Activated CD8-positive, alpha-beta T cell treated with anti-CD3 and anti-CD28 coated beads for 36 hours (primary cell): ENCODE results near the gene TVP23B. TPM values are rescaled to one million over a fixed set of nuclear protein-coding genes. Genes with fewer than 3 reads are reported as not detected.
"Not testable (repeated sequence)": the region's sequence is repeated elsewhere in the genome, so short reads cannot be mapped to it uniquely, and the experiment has no call there.

Source experiments
- ATAC-seq: fragments of 200-7000 bp; cut with Tn5 transposase; one replicate; pipeline ENCODE4 v1.10.0; 2021; ENCODE audit warnings: mild to moderate bottlenecking, moderate library complexity
- CTCF ChIA-PET: fragments of 350-600 bp; sonication (Branson Sonifier 250); formaldehyde crosslinking; loops from one replicate; lab custom pipeline; 2021; ENCODE audit warnings: antibody characterized with exemption; lab: Charles Lee
- POLR2A ChIA-PET: fragments of 350-600 bp; sonication (Branson Sonifier 250); formaldehyde crosslinking; loops from one replicate; lab custom pipeline; 2021; ENCODE audit warnings: antibody characterized with exemption; lab: Charles Lee
- DNase-seq: peaks from one replicate; pipeline ENCODE4 v3.0.0-alpha.2; 2020
- H3K27ac Mint-ChIP-seq: one replicate; pipeline ENCODE4 v1.8.0; 2021; ENCODE audit warnings: mild to moderate bottlenecking, mixed read lengths
- H3K27me3 Mint-ChIP-seq: one replicate; pipeline ENCODE4 v1.8.0; 2021; ENCODE audit warnings: mixed read lengths
- H3K36me3 Mint-ChIP-seq: one replicate; pipeline ENCODE4 v1.8.0; 2021; ENCODE audit warnings: low read depth, mixed read lengths
- H3K4me1 Mint-ChIP-seq: one replicate; pipeline ENCODE4 v1.8.0; 2021; ENCODE audit warnings: low read depth, mixed read lengths
- H3K4me3 Mint-ChIP-seq: one replicate; pipeline ENCODE4 v1.8.0; 2021; ENCODE audit warnings: mild to moderate bottlenecking, moderate library complexity, mixed read lengths
- H3K9me3 Mint-ChIP-seq: one replicate; pipeline ENCODE4 v1.8.0; 2021; ENCODE audit warnings: mixed read lengths
- intact Hi-C: fragments of 100-400 bp; cut with micrococcal nuclease; formaldehyde crosslinking; loops from one replicate; pipeline ENCODE4 v1.10.0; 2022
- total RNA-seq, 2 experiments: library from RNA; stranded (reverse); gene quantifications; one replicate each; pipeline ENCODE4 v1.2.3, GENCODE V29; 2021

Gene TVP23B
- total RNA-seq: 10 to 100 TPM; 26.8 to 27.8 TPM

DNA sequence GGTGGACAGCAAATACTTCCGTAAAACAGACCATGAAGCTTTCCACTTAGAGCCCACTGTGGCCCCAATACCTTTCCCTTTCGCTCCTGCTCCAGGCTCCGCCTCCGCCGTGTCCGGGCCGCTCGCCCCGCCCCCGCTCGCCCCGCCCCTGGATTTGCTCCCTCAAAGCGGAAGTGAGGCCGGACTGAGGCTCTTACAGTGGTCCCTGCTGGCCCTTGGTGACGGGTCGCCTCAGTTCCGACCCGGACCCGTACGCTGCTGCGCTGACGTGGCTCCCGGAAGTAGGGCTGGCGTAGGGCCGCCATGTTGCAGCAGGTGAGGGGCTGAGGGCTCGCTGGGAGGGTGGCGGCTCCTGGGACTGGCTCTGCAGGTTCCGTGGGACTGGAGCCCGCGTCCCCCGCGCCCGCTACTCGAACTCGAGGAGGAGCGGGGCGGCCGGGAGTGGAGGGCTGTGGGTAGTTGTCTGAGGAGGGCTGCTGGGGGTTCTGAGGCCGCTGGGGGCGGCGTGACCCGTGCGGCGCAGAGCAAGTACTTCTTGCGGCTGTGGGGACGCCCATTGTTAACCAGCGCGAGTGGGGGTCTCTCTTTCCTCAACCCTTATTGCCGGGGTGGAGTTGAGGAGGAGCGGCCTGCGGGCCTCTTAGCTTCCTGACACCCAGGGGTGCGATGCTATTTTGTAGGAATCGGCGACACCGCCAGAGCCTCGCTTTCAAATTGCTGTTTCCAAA lies at the start of gene TVP23B:
Gene TVP23B, plus strand, starts transcription at position 193 of the 728 bp plus-strand sequence. Its CDS starts 111 bp downstream, at position 304.
- peak within 1 kb of the TSS; percentile 79 for H3K4me3 Mint-ChIP-seq
- ATAC-seq (peak; percentile 97), DNase-seq (peak; percentile 99)
- H3K9me3 Mint-ChIP-seq, intact Hi-C loops, POLR2A ChIA-PET, CTCF ChIA-PET, H3K27me3 Mint-ChIP-seq: not testable (repeated sequence)
- H3K27ac Mint-ChIP-seq: peak within 1 kb of the TSS; percentile 94
- H3K36me3 Mint-ChIP-seq: peaks cover 11% of the 10 kb centered on the region
- H3K4me1 Mint-ChIP-seq: peaks cover 23% of the 10 kb centered on the region

DNA sequence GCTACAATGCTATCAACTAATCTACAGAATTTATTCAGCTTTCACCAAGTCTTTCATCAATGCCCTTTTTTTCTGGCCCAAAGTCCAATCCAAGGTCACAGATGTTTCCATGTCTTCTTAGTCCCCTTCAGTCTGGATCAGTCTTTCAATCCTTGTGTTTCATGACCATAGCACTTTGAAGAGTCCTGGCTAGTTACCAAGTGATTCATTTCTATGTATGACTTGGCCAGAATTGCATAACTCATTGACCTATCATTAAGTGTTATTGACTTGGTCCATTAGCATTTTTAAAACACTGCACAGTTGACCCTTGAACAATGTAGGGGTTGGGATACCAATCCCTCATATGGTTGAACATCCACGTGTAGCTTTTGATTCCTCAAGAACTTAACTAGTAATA lies 48.5 kb upstream of the TVP23B start:
- H3K36me3 Mint-ChIP-seq, H3K4me3 Mint-ChIP-seq, H3K27me3 Mint-ChIP-seq, DNase-seq, intact Hi-C loops, H3K9me3 Mint-ChIP-seq, H3K4me1 Mint-ChIP-seq, ATAC-seq, POLR2A ChIA-PET, CTCF ChIA-PET, H3K27ac Mint-ChIP-seq: not testable (repeated sequence)

DNA sequence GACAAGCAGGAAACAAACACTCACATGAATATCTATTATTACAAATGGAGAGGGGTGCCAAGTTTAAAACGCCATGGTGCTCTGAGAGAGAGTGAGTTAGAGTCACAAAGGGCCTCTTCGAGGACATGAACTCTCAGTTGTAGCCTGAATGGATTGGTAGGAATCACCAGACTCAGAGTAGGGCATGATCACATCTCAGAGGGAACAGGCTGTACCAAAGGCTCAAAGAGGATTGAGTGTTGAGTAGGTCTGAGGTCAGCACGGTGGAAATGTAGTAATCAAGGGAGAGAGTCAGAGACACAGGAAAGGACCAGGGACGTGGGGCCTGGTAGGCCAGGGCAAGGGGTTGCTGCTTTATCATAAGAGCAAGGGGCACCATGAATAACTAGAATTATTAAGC lies 47.6 kb upstream of the TVP23B start:
- POLR2A ChIA-PET, H3K9me3 Mint-ChIP-seq, CTCF ChIA-PET, H3K27me3 Mint-ChIP-seq, H3K4me3 Mint-ChIP-seq, H3K4me1 Mint-ChIP-seq, H3K36me3 Mint-ChIP-seq, intact Hi-C loops, DNase-seq, ATAC-seq: not testable (repeated sequence)
- H3K27ac Mint-ChIP-seq: peak overlapping the region; percentile 38

DNA sequence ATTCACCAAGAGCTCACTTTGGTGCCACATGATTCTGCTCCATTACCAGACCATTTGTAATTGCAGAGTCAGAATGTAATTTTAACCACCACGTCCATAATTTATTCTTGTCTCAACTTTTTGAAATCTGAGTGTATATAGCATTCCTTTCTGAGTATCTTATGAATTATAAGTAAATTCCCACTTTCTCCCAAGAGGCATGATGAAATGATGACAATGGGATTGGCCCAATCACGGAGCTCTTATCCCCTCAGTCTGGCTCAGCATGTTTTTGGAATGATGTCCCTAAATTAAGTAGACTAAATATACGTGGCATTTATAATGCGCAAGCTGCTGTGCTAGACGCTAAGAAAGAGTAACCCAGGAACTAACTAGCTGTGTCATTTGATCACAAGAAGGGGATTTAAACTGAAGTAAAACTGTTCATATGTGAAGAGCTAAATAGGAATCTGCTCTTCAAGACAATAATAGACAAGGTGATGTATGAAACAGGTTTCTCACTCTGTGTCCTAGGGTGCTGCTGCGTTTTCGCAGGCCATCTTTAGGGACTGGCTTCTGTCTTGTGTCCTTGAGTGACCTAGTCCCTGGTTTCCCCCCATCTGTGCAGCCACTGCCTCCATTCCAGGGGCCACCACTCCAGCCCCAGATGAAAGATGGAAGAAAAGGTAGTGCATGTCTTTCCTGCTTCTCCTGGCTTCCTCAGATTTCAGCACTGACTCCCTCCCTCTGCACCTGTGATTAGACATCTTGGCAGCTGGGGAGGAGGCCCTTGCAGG lies 41.2 kb upstream of the TVP23B start:
- intact Hi-C loops, H3K27me3 Mint-ChIP-seq, ATAC-seq, POLR2A ChIA-PET, H3K4me1 Mint-ChIP-seq, H3K9me3 Mint-ChIP-seq, H3K27ac Mint-ChIP-seq, CTCF ChIA-PET, DNase-seq, H3K36me3 Mint-ChIP-seq, H3K4me3 Mint-ChIP-seq: not testable (repeated sequence)

DNA sequence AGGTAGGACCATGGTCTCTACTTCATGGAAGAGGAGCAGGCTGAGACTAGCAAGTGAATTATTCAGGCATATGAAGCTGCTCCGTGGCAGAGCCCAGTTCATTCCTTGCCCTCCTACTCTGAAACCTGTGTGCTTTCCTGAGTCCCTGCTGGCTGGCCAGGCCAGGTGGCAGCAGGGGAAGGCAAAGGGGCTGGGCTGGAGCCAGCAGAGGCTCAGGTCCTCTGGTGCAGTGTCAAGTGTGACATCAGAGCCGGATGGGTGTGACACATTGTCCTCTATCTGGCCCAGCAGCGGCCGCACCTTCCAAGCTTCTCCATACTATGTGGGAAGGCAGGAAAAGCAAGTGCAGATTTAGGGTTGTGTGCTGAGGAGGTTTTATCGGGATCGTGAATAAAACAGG lies 39.8 kb upstream of the TVP23B start:
- POLR2A ChIA-PET, H3K27ac Mint-ChIP-seq, intact Hi-C loops, CTCF ChIA-PET, DNase-seq, H3K4me3 Mint-ChIP-seq, H3K36me3 Mint-ChIP-seq, H3K4me1 Mint-ChIP-seq, H3K9me3 Mint-ChIP-seq, H3K27me3 Mint-ChIP-seq, ATAC-seq: not testable (repeated sequence)

DNA sequence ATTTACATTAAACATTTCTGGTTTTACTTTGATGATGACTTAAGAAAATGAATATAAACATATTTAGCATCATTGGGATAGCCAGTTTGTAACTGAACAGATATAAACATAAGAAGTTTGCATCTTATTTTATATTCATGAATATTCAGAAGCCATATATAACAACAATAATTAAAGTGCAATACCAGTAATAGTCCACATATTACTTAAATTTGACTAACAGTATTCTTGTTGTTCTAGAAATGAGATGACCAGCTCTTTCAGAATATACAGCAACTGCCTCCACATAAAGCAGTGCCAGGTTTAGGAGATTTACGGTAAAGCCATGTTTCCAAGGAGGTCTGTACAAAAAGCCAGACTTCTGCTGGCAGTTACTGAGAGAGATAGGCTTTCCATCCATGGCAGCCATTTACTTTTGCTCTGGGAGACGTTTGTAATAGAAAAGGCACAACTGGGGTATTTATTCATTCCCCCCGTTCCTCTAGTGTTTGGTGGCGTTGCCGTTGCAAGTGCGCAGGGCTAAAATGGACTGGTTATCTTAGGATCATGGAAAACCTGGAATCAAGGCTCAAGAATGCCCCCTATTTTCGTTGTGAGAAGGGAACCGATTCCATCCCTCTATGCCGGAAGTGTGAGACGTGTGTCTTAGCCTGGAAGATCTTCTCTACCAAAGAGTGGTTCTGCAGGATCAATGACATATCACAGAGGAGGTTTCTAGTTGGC lies 37.1 kb upstream of the TVP23B start, which contains the start of gene FBXW10:
Gene FBXW10, plus strand, starts transcription at position 356 of the 723 bp plus-strand sequence. Its CDS starts 191 bp downstream, at position 547.
- H3K27me3 Mint-ChIP-seq, H3K9me3 Mint-ChIP-seq, H3K36me3 Mint-ChIP-seq, CTCF ChIA-PET, ATAC-seq, DNase-seq, POLR2A ChIA-PET, intact Hi-C loops, H3K4me1 Mint-ChIP-seq, H3K4me3 Mint-ChIP-seq, H3K27ac Mint-ChIP-seq: not testable (repeated sequence)

DNA sequence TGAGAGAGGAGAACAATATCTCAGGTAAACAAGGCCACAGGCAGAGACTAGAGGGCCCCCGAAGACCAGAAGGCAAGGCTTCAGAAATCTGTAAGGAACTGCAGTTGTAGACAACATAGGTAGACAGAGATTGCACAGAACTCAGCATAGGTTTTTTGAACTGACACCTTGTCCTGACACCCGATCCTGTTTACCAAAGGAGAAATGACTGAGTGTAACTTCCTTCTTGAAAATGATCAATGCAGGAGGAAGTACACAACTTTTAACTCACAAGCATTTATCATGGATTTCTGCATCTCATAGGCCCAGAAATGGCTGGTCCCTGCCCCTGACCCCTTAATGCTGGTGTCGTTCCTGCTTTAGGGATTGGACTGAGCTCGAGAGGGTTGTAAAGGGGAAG lies 36.3 kb upstream of the TVP23B start:
- POLR2A ChIA-PET, H3K27me3 Mint-ChIP-seq: not testable (repeated sequence)

DNA sequence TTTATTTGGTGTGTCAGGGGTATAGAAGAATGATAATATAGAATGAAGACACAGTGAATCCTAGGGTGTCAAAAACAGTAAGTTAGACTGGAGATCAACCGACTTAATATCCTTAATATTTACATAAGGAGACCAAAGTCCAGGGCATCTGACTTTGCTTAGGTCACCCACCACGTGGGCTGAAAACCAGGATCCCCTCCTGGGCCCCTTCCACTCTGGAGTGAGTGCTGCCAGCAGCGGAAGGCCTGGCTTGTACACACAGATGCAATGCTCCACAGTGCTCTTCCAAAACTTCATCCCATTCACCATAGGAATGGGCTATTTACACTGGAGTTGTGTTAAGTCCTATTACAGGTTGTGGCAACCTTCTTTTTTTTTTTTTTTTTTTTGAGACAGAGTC lies 34.4 kb upstream of the TVP23B start:
- H3K4me1 Mint-ChIP-seq, DNase-seq, CTCF ChIA-PET, ATAC-seq, H3K27ac Mint-ChIP-seq, H3K27me3 Mint-ChIP-seq, POLR2A ChIA-PET, H3K4me3 Mint-ChIP-seq, intact Hi-C loops, H3K36me3 Mint-ChIP-seq, H3K9me3 Mint-ChIP-seq: not testable (repeated sequence)

More for the DNA sequence above, 36.3 kb upstream of the TVP23B start:
- H3K4me3 Mint-ChIP-seq, intact Hi-C loops, ATAC-seq, H3K9me3 Mint-ChIP-seq, DNase-seq, H3K27ac Mint-ChIP-seq, CTCF ChIA-PET, H3K36me3 Mint-ChIP-seq, H3K4me1 Mint-ChIP-seq: not testable (repeated sequence)

DNA sequence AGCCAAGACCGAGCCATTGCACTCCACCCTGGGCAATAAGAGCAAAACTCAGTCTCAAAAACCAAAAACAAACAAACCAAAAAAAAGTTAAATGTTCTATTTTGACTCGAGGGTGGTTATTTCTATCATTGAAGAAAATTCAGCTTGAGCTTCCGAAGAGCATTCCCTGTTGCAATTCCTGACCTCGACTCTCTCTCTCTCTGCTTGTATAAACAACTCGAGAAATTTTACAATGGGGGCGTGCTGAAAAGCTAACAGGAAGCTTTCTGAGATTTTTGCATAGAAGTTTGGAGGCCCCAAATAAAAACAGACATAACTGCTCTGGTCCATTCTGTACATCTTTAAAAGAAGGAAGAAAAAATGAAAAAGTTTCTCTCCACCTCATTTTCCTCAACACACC lies 33.5 kb upstream of the TVP23B start:
- intact Hi-C loops, H3K27ac Mint-ChIP-seq, H3K27me3 Mint-ChIP-seq, H3K4me1 Mint-ChIP-seq, ATAC-seq, H3K4me3 Mint-ChIP-seq, POLR2A ChIA-PET, H3K36me3 Mint-ChIP-seq, H3K9me3 Mint-ChIP-seq, DNase-seq, CTCF ChIA-PET: not testable (repeated sequence)

DNA sequence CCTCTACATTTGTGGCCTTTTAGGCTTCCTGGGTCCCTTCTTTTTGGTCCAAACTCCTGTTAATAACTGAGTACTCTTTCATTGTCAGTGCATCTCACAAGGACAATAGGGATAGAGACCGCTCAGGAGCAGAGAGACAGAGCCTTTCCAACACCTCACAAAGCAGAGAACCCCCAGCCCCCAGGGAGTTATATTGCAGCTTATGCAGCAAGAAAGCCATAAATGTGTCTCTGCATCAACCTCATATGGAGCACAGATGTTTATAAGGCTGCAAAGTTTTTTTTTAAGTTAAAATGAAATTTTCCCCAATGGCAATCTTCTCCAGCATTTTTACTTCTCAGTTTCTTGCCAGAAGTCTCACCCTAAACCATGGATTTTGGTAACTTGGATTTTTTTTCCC lies 30.7 kb upstream of the TVP23B start:
- ATAC-seq, H3K4me3 Mint-ChIP-seq, H3K4me1 Mint-ChIP-seq, POLR2A ChIA-PET, intact Hi-C loops, DNase-seq, H3K36me3 Mint-ChIP-seq, H3K27ac Mint-ChIP-seq, H3K9me3 Mint-ChIP-seq, H3K27me3 Mint-ChIP-seq, CTCF ChIA-PET: not testable (repeated sequence)

DNA sequence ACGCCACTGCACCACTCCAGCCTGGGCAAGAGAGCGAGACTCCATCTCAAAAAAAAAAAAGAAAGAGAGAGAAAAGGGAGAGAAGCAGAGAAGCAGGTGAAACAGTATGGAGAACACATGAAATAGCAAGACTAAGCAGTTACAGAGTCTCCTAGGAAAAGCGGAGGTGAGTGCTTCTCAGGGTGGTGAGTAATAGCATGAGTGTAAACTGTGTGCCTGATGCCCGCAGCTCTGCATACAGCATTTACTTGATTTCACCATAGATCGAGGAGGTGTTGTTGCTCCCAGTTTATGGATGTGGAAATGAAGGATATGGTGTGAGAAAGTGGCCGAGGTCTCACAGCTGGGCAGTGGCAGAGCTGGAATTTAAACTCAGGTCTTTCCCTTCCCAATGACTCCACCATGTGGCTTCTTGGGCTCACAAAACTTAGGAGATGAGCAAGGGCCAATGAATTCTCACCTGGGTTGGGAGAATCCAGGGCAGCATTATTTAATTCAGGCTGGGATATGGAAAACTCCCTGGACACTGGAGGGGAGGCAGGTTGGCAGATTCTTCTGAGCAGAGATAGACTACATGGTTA lies 27.1 kb upstream of the TVP23B start:
- intact Hi-C loops, DNase-seq, H3K27ac Mint-ChIP-seq, H3K27me3 Mint-ChIP-seq, POLR2A ChIA-PET, CTCF ChIA-PET, H3K36me3 Mint-ChIP-seq, H3K9me3 Mint-ChIP-seq, H3K4me3 Mint-ChIP-seq, ATAC-seq, H3K4me1 Mint-ChIP-seq: not testable (repeated sequence)
